Panc1 (cell line): ENCODE results near the gene MAPK1IP1L. TPM values are rescaled to one million over a fixed set of nuclear protein-coding genes. Genes with fewer than 3 reads are reported as not detected.
A peak's percentile ranks its signal among the peaks of the same experiment; 100 is the strongest.

ENCODE experiments used
- ATAC-seq: fragments of 200-7000 bp; cut with Tn5 transposase; 2 replicates; pipeline ENCODE4 v1.9.1; 2020; ENCODE audit warnings: mild to moderate bottlenecking, moderate library complexity
- BruUV-seq: library from RNA; stranded (reverse); fragments of 400-500 nt; replicated peaks from 2 replicates; lab custom pipeline; 2021; lab: Mats Ljungman, UMichigan
- CTCF ChIA-PET: fragments of 300-600 bp; sonication (Branson Sonifier 250); formaldehyde crosslinking; loops from one replicate; lab custom pipeline; 2022; ENCODE audit warnings: antibody characterized with exemption; lab: Charles Lee
- POLR2A ChIA-PET: fragments of 300-600 bp; sonication (Branson Sonifier 250); formaldehyde crosslinking; loops from one replicate; lab custom pipeline; 2022; ENCODE audit warnings: antibody characterized with exemption; lab: Charles Lee
- DNase-seq: peaks from one replicate; pipeline ENCODE4 v3.0.0-alpha.2; 2010; ENCODE audit warnings: low read depth, low spot score
- H3K27ac ChIP-seq: 2 replicates; pipeline ENCODE4 v1.5.1; 2011; ENCODE audit warnings: mild to moderate bottlenecking, low read length, inconsistent platforms
- H3K27me3 ChIP-seq: fragments of 200-500 bp; sonication (Bioruptor generic); 2 replicates; pipeline ENCODE4 v1.6.0; 2014; ENCODE audit warnings: low read length, inconsistent platforms; ENCODE audit not compliant: control insufficient read depth, insufficient read depth
- H3K36me3 ChIP-seq: fragments of 200-500 bp; sonication (Bioruptor generic); 2 replicates; pipeline ENCODE4 v1.5.1; 2014; ENCODE audit warnings: inconsistent platforms, mild to moderate bottlenecking, low read length, moderate library complexity; ENCODE audit not compliant: control insufficient read depth, insufficient read depth
- H3K4me1 ChIP-seq: 2 replicates; pipeline ENCODE4 v1.5.1; 2011; ENCODE audit warnings: inconsistent platforms, mild to moderate bottlenecking, low read length, moderate library complexity; ENCODE audit not compliant: control insufficient read depth, insufficient read depth
- H3K4me3 ChIP-seq, 2 experiments: 2 replicates each; pipeline ENCODE4 v1.5.1; 2011 to 2012; ENCODE audit warnings: low read depth in 2 of 2, low read length in 2 of 2, mild to moderate bottlenecking in 2 of 2, inconsistent platforms in 1 of 2, moderate library complexity in 1 of 2
- H3K9me3 ChIP-seq: fragments of 200-500 bp; sonication (Bioruptor generic); 2 replicates; pipeline ENCODE4 v1.5.1; 2014; ENCODE audit warnings: low read depth, mild to moderate bottlenecking, inconsistent platforms, low read length, moderate library complexity; ENCODE audit not compliant: control insufficient read depth, insufficient read depth
- POLR2AphosphoS5 ChIP-seq: IDR thresholded peaks from 2 replicates; pipeline ENCODE4 v1.6.1; 2012; ENCODE audit warnings: mild to moderate bottlenecking, low read depth, low read length, moderate library complexity
- REST ChIP-seq, 2 experiments: IDR thresholded peaks; 2 replicates each; pipeline ENCODE4 v1.6.1; 2011 to 2012; ENCODE audit warnings: low read depth in 2 of 2, control low read depth in 1 of 2, low read length in 1 of 2, mild to moderate bottlenecking in 1 of 2, moderate library complexity in 1 of 2; ENCODE audit not compliant: insufficient read depth in 1 of 2
- SIN3A ChIP-seq: IDR thresholded peaks from 2 replicates; pipeline ENCODE4 v1.6.1; 2012; ENCODE audit warnings: low read depth, mild to moderate bottlenecking, low read length, moderate library complexity, borderline replicate concordance; ENCODE audit not compliant: insufficient read depth
- TCF7L2 ChIP-seq: IDR thresholded peaks from 2 replicates; pipeline ENCODE4 v1.6.1; 2011; ENCODE audit warnings: mild to moderate bottlenecking, low read depth, low read length, inconsistent platforms
- in situ Hi-C: cut with HindIII; loops from 2 replicates; pipeline ENCODE4 v1.10.0; 2016; ENCODE audit warnings: low sequenced_read_pairs, low pct_unique_long_range_greater_than_20kb
- intact Hi-C: fragments of 100-400 bp; cut with micrococcal nuclease; formaldehyde crosslinking; loops from one replicate; pipeline ENCODE4 v1.10.0; 2022; ENCODE audit not compliant: unreplicated experiment
- total RNA-seq: library from RNA; stranded (reverse); gene quantifications from one replicate; pipeline ENCODE4 v1.2.1, GENCODE V29; 2021; ENCODE audit not compliant: unreplicated experiment
- TF ChIP-seq, protein P1 (sequence below): fragments of 450-650 bp; IDR thresholded peaks from 2 replicates; pipeline ENCODE4 v1.5.1; 2017; ENCODE audit warnings: mild to moderate bottlenecking

Gene MAPK1IP1L
- total RNA-seq, 1 experiment from 2014 or later = 79.4 TPM

DNA sequence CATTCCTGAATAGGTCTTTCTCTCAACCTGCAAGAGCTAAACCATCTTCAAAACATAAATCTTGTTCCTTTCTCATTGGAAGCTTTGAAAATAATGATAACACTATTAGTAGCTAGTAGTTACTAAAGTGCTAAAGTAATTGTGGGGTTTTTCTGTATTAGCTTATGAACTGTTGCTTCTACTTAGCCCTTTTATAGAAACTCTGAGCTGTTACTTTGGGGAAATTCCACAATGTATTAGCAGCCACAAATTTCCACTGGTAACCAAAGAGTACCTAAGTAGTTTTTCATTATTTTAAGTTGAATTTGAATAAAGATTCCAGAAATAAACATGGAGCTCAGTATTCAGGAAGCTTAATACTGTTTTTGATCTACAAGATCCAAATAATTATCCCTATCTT, 6.4 kb upstream of the MAPK1IP1L start:
- Histone ChIP-seq H3K36me3 (peaks cover 15% of the 10 kb centered on the region), H3K9me3 (no peaks in the 10 kb centered on the region), H3K4me3 (no peak overlapping the region), H3K27me3 (no peaks in the 10 kb centered on the region), H3K27ac (no peak overlapping the region), H3K4me1 (peaks cover 2% of the 10 kb centered on the region; the same call in 1 of the 2 replicates)
- in situ Hi-C loops = no loop called here
- ChIA-PET CTCF (interaction anchor here (0.6 kb wide), 1 partner anchor 255 kb away, joined by 4 read pairs; no protein-coding TSS in a partner anchor), POLR2A (no interaction called here)
- TF ChIP-seq TCF7L2 (no peak), POLR2AphosphoS5 (no peak), REST (IDR thresholded peaks at IDR 0.05; ENCODE audit: insufficient read depth in 1 of 2, low read depth in 2 of 2, low read length in 1 of 2) (no peak), SIN3A (no peak)
- TF ChIP-seq, protein P1, sequence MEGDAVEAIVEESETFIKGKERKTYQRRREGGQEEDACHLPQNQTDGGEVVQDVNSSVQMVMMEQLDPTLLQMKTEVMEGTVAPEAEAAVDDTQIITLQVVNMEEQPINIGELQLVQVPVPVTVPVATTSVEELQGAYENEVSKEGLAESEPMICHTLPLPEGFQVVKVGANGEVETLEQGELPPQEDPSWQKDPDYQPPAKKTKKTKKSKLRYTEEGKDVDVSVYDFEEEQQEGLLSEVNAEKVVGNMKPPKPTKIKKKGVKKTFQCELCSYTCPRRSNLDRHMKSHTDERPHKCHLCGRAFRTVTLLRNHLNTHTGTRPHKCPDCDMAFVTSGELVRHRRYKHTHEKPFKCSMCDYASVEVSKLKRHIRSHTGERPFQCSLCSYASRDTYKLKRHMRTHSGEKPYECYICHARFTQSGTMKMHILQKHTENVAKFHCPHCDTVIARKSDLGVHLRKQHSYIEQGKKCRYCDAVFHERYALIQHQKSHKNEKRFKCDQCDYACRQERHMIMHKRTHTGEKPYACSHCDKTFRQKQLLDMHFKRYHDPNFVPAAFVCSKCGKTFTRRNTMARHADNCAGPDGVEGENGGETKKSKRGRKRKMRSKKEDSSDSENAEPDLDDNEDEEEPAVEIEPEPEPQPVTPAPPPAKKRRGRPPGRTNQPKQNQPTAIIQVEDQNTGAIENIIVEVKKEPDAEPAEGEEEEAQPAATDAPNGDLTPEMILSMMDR = no peak
- TSS peak; percentile 4 for BruUV-seq
- intact Hi-C loops = no loop called here
- DNase-seq (no peak), ATAC-seq (no peak)

- Histone ChIP-seq H3K4me3 (no peak overlapping the region), H3K4me1 (peaks cover 2% of the 10 kb centered on the region; the same call in 1 of the 2 replicates), H3K27me3 (no peaks in the 10 kb centered on the region), H3K36me3 (peaks cover 20% of the 10 kb centered on the region), H3K27ac (no peak overlapping the region), H3K9me3 (no peaks in the 10 kb centered on the region)
- intact Hi-C loops (no loop called here), in situ Hi-C loops (no loop called here)
- DNase-seq = no peak
- ChIA-PET CTCF (no interaction called here), POLR2A (no interaction called here)
- no peak for TF ChIP-seq TCF7L2
- no peak for TF ChIP-seq SIN3A
- TF ChIP-seq, protein P1 = no peak
- no peak for TF ChIP-seq REST (IDR thresholded peaks at IDR 0.05; ENCODE audit: insufficient read depth in 1 of 2, low read depth in 2 of 2, low read length in 1 of 2)
- TF ChIP-seq POLR2AphosphoS5 = no peak
- no peak for ATAC-seq
- no TSS peak for BruUV-seq
Observed at GRCh38 chr14:55047301-55048053, 4.0 kb upstream of the MAPK1IP1L start.
